A549 (cell line): ENCODE data around the gene ZBP1.

Source experiments
- CTCF ChIP-seq: fragments of >200 bp; sonication (Bioruptor Twin); formaldehyde crosslinking; IDR thresholded peaks from 3 replicates; pipeline ENCODE4 v1.5.1; 2016
- EP300 ChIP-seq, 2 experiments: fragments of >200 bp; sonication (Bioruptor Twin); formaldehyde crosslinking; IDR thresholded peaks; 2 replicates in 1 of 2; 3 replicates in 1 of 2; pipeline ENCODE4 v1.6.1; 2016 to 2017
- MAZ ChIP-seq: fragments of 150-350 bp; IDR thresholded peaks from 2 replicates; pipeline ENCODE4 v1.6.1; 2014; ENCODE audit warnings: antibody characterized with exemption, low read depth, low read length, borderline replicate concordance
- TF ChIP-seq, protein P1 (sequence below): fragments of >200 bp; sonication (Bioruptor Twin); formaldehyde crosslinking; IDR thresholded peaks from 2 replicates; pipeline ENCODE4 v1.6.1; 2016

DNA sequence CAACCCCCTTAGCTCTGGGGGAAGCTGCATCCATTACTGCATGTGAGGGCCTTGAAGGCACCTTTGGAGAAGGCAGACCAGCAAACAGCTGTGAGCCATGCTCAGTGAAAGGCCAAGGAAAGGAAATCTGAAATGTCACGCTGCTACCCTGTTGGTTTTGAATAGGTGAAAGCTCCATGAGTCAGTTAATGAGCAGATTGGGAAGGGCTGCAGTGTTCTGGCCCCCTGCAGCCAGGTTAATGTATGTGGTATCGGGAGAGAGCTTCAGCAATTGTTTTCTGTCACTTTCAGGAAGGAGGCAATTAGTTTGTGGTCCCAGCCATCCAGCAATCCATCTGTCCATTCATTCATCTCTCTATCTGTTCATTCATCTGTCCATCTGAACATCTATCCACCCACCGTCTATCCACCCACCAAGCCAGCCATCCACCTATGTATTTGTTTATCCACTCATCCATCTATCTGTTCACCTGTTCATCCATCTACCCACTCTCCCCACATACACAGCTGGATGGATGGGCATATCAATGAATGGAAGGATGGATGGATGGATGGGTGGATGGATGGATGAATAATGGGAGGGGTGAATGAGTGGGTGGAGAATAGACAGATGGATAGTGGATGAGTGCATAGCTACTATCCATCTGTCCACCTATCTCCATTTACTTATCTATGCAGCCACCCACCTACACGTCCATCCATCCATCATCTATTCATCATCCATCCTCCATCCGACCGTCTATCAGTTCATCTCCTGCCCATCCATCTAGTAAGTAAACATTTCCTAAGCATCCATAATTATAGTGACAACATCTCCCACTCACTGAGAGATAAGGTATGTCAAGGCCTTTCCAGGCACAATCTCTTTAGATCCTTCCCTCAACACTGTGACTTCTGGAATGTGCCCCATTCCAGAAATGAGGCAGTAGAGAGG is 43.3 kb downstream of the ZBP1 start:
- TF ChIP-seq MAZ (no peak), CTCF (no peak), EP300 (IDR thresholded peaks at IDR 0.05) (no peak)
- TF ChIP-seq, protein P1, sequence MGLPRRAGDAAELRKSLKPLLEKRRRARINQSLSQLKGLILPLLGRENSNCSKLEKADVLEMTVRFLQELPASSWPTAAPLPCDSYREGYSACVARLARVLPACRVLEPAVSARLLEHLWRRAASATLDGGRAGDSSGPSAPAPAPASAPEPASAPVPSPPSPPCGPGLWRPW, result no peak
